Measurements from ENCODE around the gene GDI2. TPM values are rescaled to one million over a fixed set of nuclear protein-coding genes. Genes with fewer than 3 reads are reported as not detected.

Gene GDI2
- total RNA-seq, 4 donors from 2014 or later: 186 to 294 (median 225) TPM

DNA sequence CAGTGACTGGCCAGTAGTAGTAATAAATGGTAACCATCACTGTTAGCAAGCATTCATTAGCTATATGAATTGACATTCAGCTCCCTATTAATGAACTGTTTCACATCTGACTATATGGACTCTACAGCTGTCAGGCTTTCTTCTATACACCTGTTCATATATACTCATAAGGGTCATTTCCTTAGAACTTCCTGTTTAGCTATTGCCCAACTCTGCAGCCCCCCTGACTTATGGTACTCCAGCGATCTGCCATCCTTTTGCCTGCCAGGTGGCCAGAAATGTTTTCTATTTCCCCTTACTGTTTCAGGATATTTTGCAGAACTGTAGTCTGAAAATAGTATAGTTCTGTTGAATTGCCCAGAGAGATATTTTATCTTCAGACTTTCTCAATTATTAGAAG, 72.0 kb downstream of the GDI2 start:
- H3K27me3 ChIP-seq: no peaks in the 10 kb centered on the region
- TF ChIP-seq POLR2A (IDR thresholded peaks at IDR 0.05): no peak
- TF ChIP-seq POLR2AphosphoS5 (IDR thresholded peaks at IDR 0.05): no peak
- TF ChIP-seq CTCF (IDR thresholded peaks at IDR 0.05): no peak
- TF ChIP-seq EP300 (IDR thresholded peaks at IDR 0.05): no peak
- WGBS, 2 donors (ENCODE audit: low coverage in 1 of 2): 83 to 100% methylated on average over 1 of the region's 1 CpG
- no peaks in the 10 kb centered on the region for H3K9me3 ChIP-seq
- H3K27ac ChIP-seq: no peak overlapping the region
- peaks cover 3 to 72% of the 10 kb centered on the region in 2 donors for H3K36me3 ChIP-seq
- H3K4me3 ChIP-seq: no peak overlapping the region
- no peaks in the 10 kb centered on the region for H3K4me1 ChIP-seq
- ATAC-seq: no peak

- Histone ChIP-seq H3K36me3 (peaks cover 3 to 60% of the 10 kb centered on the region in 2 donors), H3K4me1 (no peaks in the 10 kb centered on the region), H3K27ac (no peak overlapping the region), H3K27me3 (no peaks in the 10 kb centered on the region), H3K9me3 (no peaks in the 10 kb centered on the region), H3K4me3 (no peak overlapping the region)
- no peak for ATAC-seq
- TF ChIP-seq POLR2A (IDR thresholded peaks at IDR 0.05): no peak
- no peak for TF ChIP-seq EP300 (IDR thresholded peaks at IDR 0.05)
- no peak for TF ChIP-seq POLR2AphosphoS5 (IDR thresholded peaks at IDR 0.05)
- no peak for TF ChIP-seq CTCF (IDR thresholded peaks at IDR 0.05)
- 59 to 83% methylated on average over 1 to 2 of the region's 2 CpGs for WGBS, 2 donors (ENCODE audit: low coverage in 1 of 2)
These were observed 74.8 kb downstream of the GDI2 start for GRCh38 chr10:5738427-5738826.

DNA sequence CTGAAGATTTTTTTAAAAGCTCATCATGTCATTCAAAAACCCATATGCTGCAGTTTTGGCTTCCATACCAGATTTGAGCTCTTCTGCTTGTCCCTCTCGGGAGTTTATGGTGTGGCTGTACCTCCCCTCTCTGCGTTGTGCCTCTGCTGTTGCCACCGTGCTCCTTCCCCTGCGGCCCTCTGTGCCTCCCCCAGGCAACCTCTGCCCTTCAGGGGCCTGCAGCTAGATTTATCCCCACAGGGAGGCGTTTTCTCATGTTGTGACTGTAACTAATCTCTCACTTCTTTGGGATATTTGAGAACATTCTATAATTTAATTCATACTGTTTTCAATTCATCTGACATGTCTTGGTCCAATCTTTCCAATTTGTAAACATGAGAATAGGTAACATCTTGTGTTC, 75.9 kb downstream of the GDI2 start:
- no peak for ATAC-seq
- TF ChIP-seq POLR2AphosphoS5 (IDR thresholded peaks at IDR 0.05) (no peak), EP300 (IDR thresholded peaks at IDR 0.05) (no peak), CTCF (IDR thresholded peaks at IDR 0.05) (no peak), POLR2A (IDR thresholded peaks at IDR 0.05) (no peak)
- H3K27me3 ChIP-seq: no peaks in the 10 kb centered on the region
- no peak overlapping the region for H3K27ac ChIP-seq
- no peaks in the 10 kb centered on the region for H3K9me3 ChIP-seq
- 67 to 74% methylated on average over 5 of the region's 5 CpGs for WGBS, 2 donors (ENCODE audit: low coverage in 1 of 2)
- H3K36me3 ChIP-seq: peaks cover 3 to 53% of the 10 kb centered on the region in 2 donors
- H3K4me3 ChIP-seq: no peak overlapping the region
- H3K4me1 ChIP-seq: no peaks in the 10 kb centered on the region

- Histone ChIP-seq H3K4me1 (no peaks in the 10 kb centered on the region), H3K27me3 (no peaks in the 10 kb centered on the region), H3K36me3 (peaks cover 0 to 53% of the 10 kb centered on the region in 2 donors), H3K27ac (no peak overlapping the region), H3K4me3 (no peak overlapping the region), H3K9me3 (no peaks in the 10 kb centered on the region)
- TF ChIP-seq EP300 (IDR thresholded peaks at IDR 0.05): no peak
- TF ChIP-seq POLR2A (IDR thresholded peaks at IDR 0.05): no peak
- no peak for TF ChIP-seq POLR2AphosphoS5 (IDR thresholded peaks at IDR 0.05)
- TF ChIP-seq CTCF (IDR thresholded peaks at IDR 0.05): no peak
- WGBS, 2 donors (ENCODE audit: low coverage in 1 of 2): 58 to 86% methylated on average over 1 of the region's 1 CpG
- no peak for ATAC-seq
These were observed 76.6 kb downstream of the GDI2 start for GRCh38 chr10:5736591-5736990.

DNA sequence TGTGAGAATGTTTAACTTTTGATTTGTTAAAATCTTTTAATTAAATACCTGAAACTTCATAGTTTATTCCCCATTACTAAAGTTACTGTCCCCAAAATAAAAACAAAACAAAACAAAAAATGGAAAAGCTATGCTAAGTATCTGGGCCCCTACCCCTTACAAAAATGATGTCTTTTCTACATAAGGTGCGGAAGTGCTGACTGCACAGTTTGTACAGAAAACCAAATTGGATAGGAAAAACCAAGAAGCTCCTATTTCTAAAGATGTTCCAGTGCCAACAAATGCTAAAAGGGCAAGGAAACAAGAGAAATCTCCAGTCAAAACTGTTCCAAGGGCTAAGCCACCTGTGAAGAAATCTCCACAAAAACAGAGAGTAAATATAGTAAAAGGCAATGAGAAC, 78.1 kb downstream of the GDI2 start:
- ATAC-seq: no peak
- Histone ChIP-seq H3K27ac (no peak overlapping the region), H3K27me3 (no peaks in the 10 kb centered on the region), H3K36me3 (peaks cover 0 to 52% of the 10 kb centered on the region in 2 donors), H3K4me3 (no peak overlapping the region), H3K9me3 (no peaks in the 10 kb centered on the region), H3K4me1 (no peaks in the 10 kb centered on the region)
- 67 to 100% methylated on average over 1 of the region's 1 CpG for WGBS, 2 donors (ENCODE audit: low coverage in 1 of 2)
- TF ChIP-seq EP300 (IDR thresholded peaks at IDR 0.05) (no peak), POLR2AphosphoS5 (IDR thresholded peaks at IDR 0.05) (no peak), POLR2A (IDR thresholded peaks at IDR 0.05) (no peak), CTCF (IDR thresholded peaks at IDR 0.05) (no peak)
